Astrocyte (in vitro differentiated cells and primary cell): Measurements from ENCODE around the gene RAD51B. TPM values are rescaled to one million over a fixed set of nuclear protein-coding genes. Genes with fewer than 3 reads are reported as not detected.

Experiments used
- DNase-seq: peaks from one replicate; pipeline ENCODE4 v3.0.0-alpha.2; 2010; ENCODE audit warnings: low read depth
- FAIRE-seq: peaks from 2 replicates; lab custom pipeline; 2011; peaks lifted over from hg19 to GRCh38; lab: Jason Lieb, UNC
- H2AFZ ChIP-seq: 2 replicates; pipeline ENCODE4 v1.6.0; 2012; ENCODE audit warnings: low read depth, low read length, inconsistent platforms
- H3K27ac ChIP-seq: 2 replicates; pipeline ENCODE4 v1.5.1; 2011; ENCODE audit warnings: low read depth, low read length, inconsistent platforms
- H3K27me3 ChIP-seq: 2 replicates; pipeline ENCODE4 v1.6.0; 2011; ENCODE audit warnings: low read length, inconsistent platforms; ENCODE audit not compliant: insufficient read depth
- H3K36me3 ChIP-seq: 2 replicates; pipeline ENCODE4 v1.5.1; 2011; ENCODE audit warnings: low read length, inconsistent platforms; ENCODE audit not compliant: insufficient read depth
- H3K4me1 ChIP-seq: 2 replicates; pipeline ENCODE4 v1.5.1; 2011; ENCODE audit warnings: low read length, inconsistent platforms; ENCODE audit not compliant: insufficient read depth
- H3K4me2 ChIP-seq: 2 replicates; pipeline ENCODE4 v1.6.0; 2012; ENCODE audit warnings: low read length, inconsistent platforms
- H3K4me3 ChIP-seq: 2 replicates; pipeline ENCODE4 v1.5.1; 2011; ENCODE audit warnings: low read depth, mild to moderate bottlenecking, low read length, inconsistent platforms; ENCODE audit not compliant: insufficient read depth
- H3K79me2 ChIP-seq: 2 replicates; pipeline ENCODE4 v1.6.0; 2012; ENCODE audit warnings: mild to moderate bottlenecking, low read length, inconsistent platforms; ENCODE audit not compliant: insufficient read depth
- H3K9ac ChIP-seq: 2 replicates; pipeline ENCODE4 v1.6.0; 2012; ENCODE audit warnings: mild to moderate bottlenecking, low read length, inconsistent platforms
- H3K9me3 ChIP-seq: 2 replicates; pipeline ENCODE4 v1.5.1; 2012; ENCODE audit warnings: low read depth, mild to moderate bottlenecking, low read length, inconsistent platforms; ENCODE audit not compliant: insufficient read depth
- H4K20me1 ChIP-seq: 2 replicates; pipeline ENCODE4 v1.6.0; 2012; ENCODE audit warnings: low read length, inconsistent platforms; ENCODE audit not compliant: insufficient read depth
- H3K27ac Mint-ChIP-seq: one replicate; pipeline ENCODE4 v1.8.0; 2021; ENCODE audit warnings: mild to moderate bottlenecking, mixed read lengths; ENCODE audit not compliant: unreplicated experiment
- H3K27me3 Mint-ChIP-seq: one replicate; pipeline ENCODE4 v1.8.0; 2021; ENCODE audit warnings: low read depth, mixed read lengths; ENCODE audit not compliant: unreplicated experiment
- H3K36me3 Mint-ChIP-seq: one replicate; pipeline ENCODE4 v1.8.0; 2021; ENCODE audit warnings: low read depth, mixed read lengths; ENCODE audit not compliant: unreplicated experiment
- H3K4me1 Mint-ChIP-seq: one replicate; pipeline ENCODE4 v1.8.0; 2021; ENCODE audit warnings: low read depth, mixed read lengths; ENCODE audit not compliant: unreplicated experiment
- H3K4me3 Mint-ChIP-seq: one replicate; pipeline ENCODE4 v1.8.0; 2021; ENCODE audit warnings: mild to moderate bottlenecking, moderate library complexity, mixed read lengths; ENCODE audit not compliant: unreplicated experiment
- H3K9me3 Mint-ChIP-seq: one replicate; pipeline ENCODE4 v1.8.0; 2021; ENCODE audit warnings: mild to moderate bottlenecking, mixed read lengths; ENCODE audit not compliant: unreplicated experiment
- CTCF ChIP-seq: IDR thresholded peaks from 2 replicates; pipeline ENCODE4 v1.5.1; 2011; ENCODE audit warnings: low read depth, mild to moderate bottlenecking, inconsistent platforms, low read length, moderate library complexity; ENCODE audit not compliant: insufficient read depth
- EZH2 ChIP-seq: IDR thresholded peaks from 2 replicates; pipeline ENCODE4 v1.6.1; 2012; ENCODE audit warnings: mild to moderate bottlenecking, low read length, inconsistent platforms; ENCODE audit not compliant: insufficient read depth
- total RNA-seq: library from RNA; stranded (reverse); gene quantifications from 2 replicates; pipeline ENCODE4 v1.2.1, GENCODE V29; 2021

The RAD51B gene
- total RNA-seq, 1 donor from 2014 or later, result 10.8 TPM

GRCh38 chr14:68744613-68745012, 925.0 kb downstream of the RAD51B start:
- H3K27ac Mint-ChIP-seq, result no peak overlapping the region

GRCh38 chr14:68747393-68747792, 927.8 kb downstream of the RAD51B start:
- Histone ChIP-seq H3K79me2 (no peaks in the 10 kb centered on the region), H3K27ac (no peak overlapping the region), H3K9me3 (no peaks in the 10 kb centered on the region), H2AFZ (no peak overlapping the region), H4K20me1 (no peaks in the 10 kb centered on the region), H3K36me3 (no peaks in the 10 kb centered on the region), H3K4me2 (no peak overlapping the region), H3K4me3 (no peak overlapping the region), H3K9ac (no peak overlapping the region), H3K27me3 (no peaks in the 10 kb centered on the region), H3K4me1 (no peaks in the 10 kb centered on the region)
- H3K9me3 Mint-ChIP-seq, result peaks cover 4% of the 10 kb centered on the region
- no peak for TF ChIP-seq EZH2
- no peak for TF ChIP-seq CTCF
- DNase-seq, result no peak
- H3K4me3 Mint-ChIP-seq, result no peak overlapping the region
- FAIRE-seq, result no peak
- no peak overlapping the region for H3K27ac Mint-ChIP-seq
- H3K27me3 Mint-ChIP-seq, result peaks cover 34% of the 10 kb centered on the region
- no peaks in the 10 kb centered on the region for H3K36me3 Mint-ChIP-seq
- peaks cover 2% of the 10 kb centered on the region for H3K4me1 Mint-ChIP-seq

More at GRCh38 chr14:68744613-68745012, 925.0 kb downstream of the RAD51B start:
- Histone ChIP-seq H3K9me3 (peaks cover 3% of the 10 kb centered on the region), H2AFZ (no peak overlapping the region), H3K79me2 (no peaks in the 10 kb centered on the region), H3K4me2 (no peak overlapping the region), H3K27ac (no peak overlapping the region), H3K4me3 (no peak overlapping the region), H3K9ac (no peak overlapping the region), H3K27me3 (no peaks in the 10 kb centered on the region), H3K4me1 (no peaks in the 10 kb centered on the region), H4K20me1 (no peaks in the 10 kb centered on the region), H3K36me3 (no peaks in the 10 kb centered on the region)
- H3K27me3 Mint-ChIP-seq, result peaks cover 25% of the 10 kb centered on the region
- peaks cover 9% of the 10 kb centered on the region for H3K9me3 Mint-ChIP-seq
- no peak overlapping the region for H3K4me3 Mint-ChIP-seq
- FAIRE-seq (no peak), DNase-seq (no peak)
- H3K36me3 Mint-ChIP-seq, result no peaks in the 10 kb centered on the region
- no peak for TF ChIP-seq EZH2
- H3K4me1 Mint-ChIP-seq, result peaks cover 11% of the 10 kb centered on the region

GRCh38 chr14:68748260-68748659, 928.7 kb downstream of the RAD51B start:
- DNase-seq (no peak), FAIRE-seq (no peak)
- H4K20me1 ChIP-seq, result no peaks in the 10 kb centered on the region
- no peaks in the 10 kb centered on the region for H3K36me3 ChIP-seq
- Mint-ChIP-seq H3K27ac (no peak overlapping the region), H3K27me3 (peaks cover 37% of the 10 kb centered on the region), H3K36me3 (no peaks in the 10 kb centered on the region), H3K4me3 (no peak overlapping the region), H3K9me3 (peaks cover 4% of the 10 kb centered on the region), H3K4me1 (peaks cover 2% of the 10 kb centered on the region)
- no peaks in the 10 kb centered on the region for H3K79me2 ChIP-seq
- no peaks in the 10 kb centered on the region for H3K9me3 ChIP-seq
- H3K4me3 ChIP-seq, result no peak overlapping the region
- no peak overlapping the region for H3K4me2 ChIP-seq
- no peaks in the 10 kb centered on the region for H3K27me3 ChIP-seq
- TF ChIP-seq EZH2, result no peak
- no peak for TF ChIP-seq CTCF
- H3K4me1 ChIP-seq, result no peaks in the 10 kb centered on the region
- H2AFZ ChIP-seq, result no peak overlapping the region
- no peak overlapping the region for H3K9ac ChIP-seq
- H3K27ac ChIP-seq, result no peak overlapping the region
